Stimulated activated CD4-positive, alpha-beta T cell treated with anti-CD3 and anti-CD28 coated beads, Interleukin-1b, Interleukin-23, amount 100 ng/mL, for 1 hour (primary cell): ENCODE measurements around the gene RECQL5.

Source experiments
- DNase-seq, 2 donors: peaks; one replicate each; pipeline ENCODE4 v3.0.0-alpha.2; 2020; ENCODE audit warnings: low read depth in 2 of 2

The RECQL5 gene

GRCh38 chr17:75666959-75667790 lies at the start of gene RECQL5, which contains the start of gene SAP30BP:
RECQL5 (minus strand) TSS chr17:75667154; CDS start chr17:75666557, 597 bp downstream.
SAP30BP (plus strand) TSS chr17:75667338; CDS start chr17:75667373, 35 bp downstream.
- DNase-seq, result peak; percentile 91 to 95

GRCh38 chr17:75712446-75712845 lies 45.5 kb upstream of the RECQL5 start:
- no peak for DNase-seq

GRCh38 chr17:75707079-75707571 lies 40.2 kb upstream of the RECQL5 start:
- DNase-seq, result no peak

- DNase-seq, result no peak
These were observed 39.2 kb upstream of the RECQL5 start for GRCh38 chr17:75706042-75706728.

GRCh38 chr17:75704963-75705875 lies 38.3 kb upstream of the RECQL5 start:
- no peak for DNase-seq

- DNase-seq, result no peak
These were observed 36.6 kb upstream of the RECQL5 start for GRCh38 chr17:75703591-75703990.

GRCh38 chr17:75703191-75703590 lies 36.2 kb upstream of the RECQL5 start:
- no peak for DNase-seq

GRCh38 chr17:75701288-75701687 lies 34.3 kb upstream of the RECQL5 start:
- DNase-seq, result no peak

- no peak for DNase-seq
These were observed 31.7 kb upstream of the RECQL5 start for GRCh38 chr17:75698659-75699058.

GRCh38 chr17:75697651-75698291 lies 30.8 kb upstream of the RECQL5 start:
- DNase-seq, result no peak

GRCh38 chr17:75695830-75696271 lies 28.9 kb upstream of the RECQL5 start:
- DNase-seq, result no peak

GRCh38 chr17:75695141-75695829 lies 28.3 kb upstream of the RECQL5 start:
- DNase-seq, result no peak

- no peak for DNase-seq
These were observed 27.6 kb upstream of the RECQL5 start for GRCh38 chr17:75694536-75694935.

GRCh38 chr17:75693500-75694481 lies 26.8 kb upstream of the RECQL5 start:
- DNase-seq, result no peak

- no peak for DNase-seq
These were observed 26.0 kb upstream of the RECQL5 start for GRCh38 chr17:75692976-75693375.

- no peak for DNase-seq
These were observed 25.1 kb upstream of the RECQL5 start for GRCh38 chr17:75691801-75692626.

- DNase-seq, result no peak
These were observed 24.4 kb upstream of the RECQL5 start for GRCh38 chr17:75691371-75691791.

- DNase-seq, result no peak
These were observed 22.5 kb upstream of the RECQL5 start for GRCh38 chr17:75689441-75689873.
